ENCODE results near the gene CCDC97. TPM values are rescaled to one million over a fixed set of nuclear protein-coding genes. Genes with fewer than 3 reads are reported as not detected.

CCDC97 gene
- total RNA-seq, 2 donors from 2014 or later, result 52.5 to 56.2 TPM

DNA sequence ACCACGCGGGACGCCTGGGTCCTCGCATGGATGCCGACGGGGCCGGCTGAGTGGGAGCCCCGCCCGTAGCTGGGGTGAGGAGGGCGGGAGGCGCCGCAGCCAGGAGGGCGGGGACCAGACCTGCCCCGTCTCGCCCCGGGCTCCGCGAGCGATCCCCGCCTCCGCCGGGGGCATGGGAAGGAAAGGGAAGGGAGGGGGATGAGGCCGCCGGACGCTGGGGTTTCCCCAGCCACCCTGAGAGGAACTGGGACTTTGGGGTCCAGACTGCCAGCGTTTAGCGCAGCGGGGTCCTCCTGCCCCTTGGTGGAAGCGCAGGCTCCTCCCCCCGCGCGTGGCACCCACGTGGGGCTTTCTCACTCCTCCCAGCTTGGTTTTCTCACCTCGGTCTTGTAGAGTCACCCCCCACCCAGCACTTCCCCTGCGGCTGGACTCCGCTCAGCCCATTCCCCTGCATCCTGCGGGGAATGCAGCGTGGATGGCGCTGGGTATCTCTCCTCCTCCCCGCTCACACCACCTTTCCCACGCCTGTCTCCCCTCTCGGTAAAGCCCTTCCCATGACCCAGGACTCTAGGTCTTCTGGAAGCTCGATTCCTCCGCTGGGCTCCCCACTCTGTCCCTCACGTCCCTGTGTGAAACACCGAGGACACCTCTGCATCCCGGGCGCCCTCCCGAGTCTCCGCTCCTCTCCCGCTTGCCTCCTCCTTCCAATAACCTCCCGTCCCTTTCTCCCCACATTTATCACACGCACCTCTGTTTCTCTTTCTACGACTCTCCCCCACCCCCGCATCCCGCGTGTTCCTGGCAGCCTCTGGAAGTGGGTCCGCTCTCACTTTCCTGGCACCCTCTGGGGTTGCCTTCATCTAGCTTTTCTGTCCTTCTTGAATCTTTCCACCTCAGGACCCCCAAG, 41.6 kb downstream of the CCDC97 start:
- Mint-ChIP-seq H3K4me3 (peak overlapping the region; percentile 96), H3K9me3 (no peaks in the 10 kb centered on the region), H3K27me3 (no peaks in the 10 kb centered on the region), H3K36me3 (no peaks in the 10 kb centered on the region), H3K27ac (peak overlapping the region; percentile 70 to 82), H3K4me1 (ENCODE audit: low read depth in 2 of 2) (peaks cover 48 to 56% of the 10 kb centered on the region in 2 donors)
- DNase-seq (ENCODE audit: low spot score) (peak; percentile 94), ATAC-seq (peak; percentile 77 to 80)

DNA sequence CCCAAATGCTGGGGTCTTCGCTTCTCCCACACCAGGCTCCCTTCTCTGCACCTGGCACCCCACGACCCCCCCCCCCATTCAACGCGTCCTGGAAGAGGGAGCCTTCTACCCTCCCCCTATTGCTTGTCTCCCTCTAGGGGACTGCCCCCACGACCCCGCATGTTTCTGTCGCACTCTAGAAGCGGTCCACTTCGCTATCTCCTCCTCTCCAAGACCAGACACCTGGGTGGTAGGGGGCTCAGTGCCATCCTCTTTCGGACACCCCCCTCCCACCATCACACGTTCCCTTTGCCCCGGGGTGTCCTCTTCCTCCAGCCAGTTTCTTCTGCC, 42.3 kb downstream of the CCDC97 start:
- peak overlapping the region; percentile 70 to 82 for H3K27ac Mint-ChIP-seq
- peaks cover 53 to 62% of the 10 kb centered on the region in 2 donors for H3K4me1 Mint-ChIP-seq (ENCODE audit: low read depth in 2 of 2)
- no peaks in the 10 kb centered on the region for H3K36me3 Mint-ChIP-seq
- peak overlapping the region; percentile 96 for H3K4me3 Mint-ChIP-seq
- ATAC-seq, result no peak
- no peaks in the 10 kb centered on the region for H3K9me3 Mint-ChIP-seq
- H3K27me3 Mint-ChIP-seq, result no peaks in the 10 kb centered on the region
- DNase-seq (ENCODE audit: low spot score), result no peak

DNA sequence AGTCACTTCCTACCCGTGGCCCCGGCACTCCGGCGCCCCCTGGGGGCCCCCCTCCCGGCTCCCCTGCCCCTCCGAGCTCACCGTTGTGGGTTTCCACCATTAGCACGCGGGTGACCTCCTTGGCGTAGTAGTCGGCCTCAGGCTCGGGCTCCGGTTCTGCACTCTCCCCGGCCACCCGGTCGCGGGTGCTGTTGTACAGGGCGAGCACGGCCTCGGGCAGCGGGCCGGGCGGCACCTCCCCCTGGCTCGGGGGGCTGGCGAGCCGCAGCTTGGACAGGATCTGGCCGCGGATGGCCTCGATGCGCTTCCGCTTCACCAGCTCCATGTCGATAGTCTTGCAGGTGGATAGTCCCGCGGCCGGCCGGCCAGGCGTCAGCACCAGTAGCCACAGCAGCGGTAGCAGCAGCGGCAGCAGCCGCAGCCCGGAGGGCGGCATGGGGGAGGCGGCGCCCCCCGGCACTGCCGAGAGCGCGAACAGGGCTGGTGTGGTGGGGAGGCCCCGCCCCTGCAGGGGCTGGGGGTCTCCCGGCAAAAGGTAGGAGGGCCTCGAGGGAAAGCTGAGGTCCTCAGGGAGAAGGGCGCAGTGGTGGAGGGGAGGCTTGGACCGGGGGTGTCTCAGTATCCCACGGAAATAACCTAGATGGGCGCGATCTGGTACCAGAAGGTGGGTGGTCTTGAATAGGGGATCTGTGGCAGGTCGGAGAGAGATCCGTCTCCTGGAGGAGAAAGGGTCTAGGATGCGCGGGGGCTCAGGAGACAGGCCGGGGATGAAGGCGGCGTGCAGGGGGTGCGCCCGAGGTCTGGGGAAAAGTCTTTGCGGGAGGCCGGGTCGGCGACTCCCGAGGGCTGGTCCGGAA, 42.9 kb downstream of the CCDC97 start:
- Mint-ChIP-seq H3K9me3 (no peaks in the 10 kb centered on the region), H3K36me3 (no peaks in the 10 kb centered on the region), H3K4me1 (ENCODE audit: low read depth in 2 of 2) (peaks cover 57 to 62% of the 10 kb centered on the region in 2 donors), H3K27ac (peak overlapping the region; percentile 70 to 82), H3K27me3 (no peaks in the 10 kb centered on the region), H3K4me3 (peak overlapping the region; percentile 96)
- ATAC-seq (peak; percentile 32 to 33), DNase-seq (ENCODE audit: low spot score) (peak; percentile 88)

- Mint-ChIP-seq H3K27me3 (no peaks in the 10 kb centered on the region), H3K9me3 (no peaks in the 10 kb centered on the region), H3K4me3 (peak within 1 kb of the TSS; percentile 96), H3K4me1 (ENCODE audit: low read depth in 2 of 2) (peaks cover 54 to 58% of the 10 kb centered on the region in 2 donors), H3K27ac (peak within 1 kb of the TSS; percentile 70 to 82), H3K36me3 (no peaks in the 10 kb centered on the region)
- ATAC-seq (peak; percentile 80 to 82), DNase-seq (ENCODE audit: low spot score) (peak; percentile 97)
Measured at GRCh38 chr19:41353466-41354342, 43.7 kb downstream of the CCDC97 start, which contains the start of gene TGFB1. Gene TGFB1, minus strand, starts transcription at chr19:41353922. Its CDS starts 878 bp downstream, at chr19:41353044.

GRCh38 chr19:41354343-41354953, 44.5 kb downstream of the CCDC97 start:
- Mint-ChIP-seq H3K27me3 (no peaks in the 10 kb centered on the region), H3K27ac (peak overlapping the region; percentile 12 to 41)
- no peak for ATAC-seq

DNA sequence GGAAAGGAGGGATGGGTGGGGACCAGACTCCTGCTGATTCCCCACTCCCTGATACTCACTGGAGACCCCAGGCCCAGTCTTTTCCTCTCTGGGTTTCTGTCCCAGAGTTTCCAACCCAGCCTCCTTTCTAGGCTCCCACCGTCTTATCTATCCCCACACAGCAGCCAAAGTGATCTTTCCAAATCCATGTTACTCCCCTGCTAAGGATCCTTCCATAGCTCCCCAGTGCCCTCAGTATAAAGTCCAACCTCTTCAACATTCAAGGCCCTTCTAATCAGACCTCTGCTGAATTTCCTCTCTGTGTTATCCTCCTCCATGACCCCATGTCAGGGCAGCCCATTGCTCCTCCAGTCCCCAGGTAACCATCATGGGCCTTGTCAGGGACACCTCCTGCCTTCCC, 45.1 kb downstream of the CCDC97 start:
- ATAC-seq, result no peak
- no peaks in the 10 kb centered on the region for H3K27me3 Mint-ChIP-seq
- H3K4me3 Mint-ChIP-seq, result peak overlapping the region; percentile 64
- no peaks in the 10 kb centered on the region for H3K36me3 Mint-ChIP-seq
- no peak for DNase-seq (ENCODE audit: low spot score)
- peak overlapping the region; percentile 48 to 62 for H3K27ac Mint-ChIP-seq
- peaks cover 41 to 44% of the 10 kb centered on the region in 2 donors for H3K4me1 Mint-ChIP-seq (ENCODE audit: low read depth in 2 of 2)
- H3K9me3 Mint-ChIP-seq, result no peaks in the 10 kb centered on the region

More at GRCh38 chr19:41354343-41354953, 44.5 kb downstream of the CCDC97 start:
- Mint-ChIP-seq H3K36me3 (no peaks in the 10 kb centered on the region), H3K9me3 (no peaks in the 10 kb centered on the region), H3K4me3 (peak overlapping the region; percentile 96), H3K4me1 (ENCODE audit: low read depth in 2 of 2) (peaks cover 47 to 50% of the 10 kb centered on the region in 2 donors)
- no peak for DNase-seq (ENCODE audit: low spot score)

DNA sequence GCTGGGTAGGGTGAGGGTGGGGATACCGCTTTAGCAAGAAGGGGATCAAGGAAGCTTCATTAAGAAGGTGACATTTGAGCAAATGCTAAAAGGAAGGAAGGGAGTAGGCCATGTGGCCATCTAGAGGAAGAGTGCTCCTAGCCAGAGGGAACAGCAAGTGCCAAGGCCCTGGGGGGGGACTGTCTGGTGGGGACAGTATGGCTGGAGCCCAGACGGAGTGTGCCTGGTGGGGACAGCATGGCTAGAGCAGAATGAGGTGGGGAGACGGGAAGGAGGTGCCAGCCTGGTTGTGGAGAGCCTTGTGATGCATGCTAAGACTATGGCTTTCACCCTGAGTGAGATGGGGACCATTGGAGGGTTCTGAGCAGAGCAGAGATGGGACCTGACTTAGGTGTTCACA, 45.8 kb downstream of the CCDC97 start:
- peaks cover 36 to 41% of the 10 kb centered on the region in 2 donors for H3K4me1 Mint-ChIP-seq (ENCODE audit: low read depth in 2 of 2)
- H3K4me3 Mint-ChIP-seq, result peak overlapping the region; percentile 64
- peak overlapping the region; percentile 48 to 62 for H3K27ac Mint-ChIP-seq

GRCh38 chr19:41356984-41357739, 47.2 kb downstream of the CCDC97 start:
- Mint-ChIP-seq H3K4me1 (ENCODE audit: low read depth in 2 of 2) (peaks cover 27 to 34% of the 10 kb centered on the region in 2 donors), H3K9me3 (no peaks in the 10 kb centered on the region), H3K36me3 (no peaks in the 10 kb centered on the region), H3K27ac (peak overlapping the region in 1 of 2 donors; percentile 87), H3K4me3 (no peak overlapping the region), H3K27me3 (no peaks in the 10 kb centered on the region)
- DNase-seq (ENCODE audit: low spot score) (no peak), ATAC-seq (no peak)

More for the DNA sequence above, 45.8 kb downstream of the CCDC97 start:
- Mint-ChIP-seq H3K36me3 (no peaks in the 10 kb centered on the region), H3K27me3 (no peaks in the 10 kb centered on the region), H3K9me3 (no peaks in the 10 kb centered on the region)
- ATAC-seq (no peak), DNase-seq (ENCODE audit: low spot score) (no peak)

GRCh38 chr19:41357746-41358145, 47.8 kb downstream of the CCDC97 start:
- Mint-ChIP-seq H3K36me3 (no peaks in the 10 kb centered on the region), H3K27ac (peak overlapping the region in 1 of 2 donors; percentile 87), H3K4me3 (no peak overlapping the region), H3K4me1 (ENCODE audit: low read depth in 2 of 2) (peaks cover 27 to 37% of the 10 kb centered on the region in 2 donors), H3K27me3 (no peaks in the 10 kb centered on the region), H3K9me3 (no peaks in the 10 kb centered on the region)
- ATAC-seq, result no peak
- DNase-seq (ENCODE audit: low spot score), result no peak

- Mint-ChIP-seq H3K27me3 (no peaks in the 10 kb centered on the region), H3K9me3 (no peaks in the 10 kb centered on the region), H3K27ac (peak overlapping the region in 1 of 2 donors; percentile 21), H3K36me3 (no peaks in the 10 kb centered on the region), H3K4me1 (ENCODE audit: low read depth in 2 of 2) (peaks cover 33 to 40% of the 10 kb centered on the region in 2 donors), H3K4me3 (no peak overlapping the region)
- DNase-seq (ENCODE audit: low spot score) (no peak), ATAC-seq (no peak)
Measured at GRCh38 chr19:41359741-41360140, 49.8 kb downstream of the CCDC97 start.

GRCh38 chr19:41362143-41362847, 52.3 kb downstream of the CCDC97 start:
- Mint-ChIP-seq H3K4me1 (ENCODE audit: low read depth in 2 of 2) (peaks cover 12 to 27% of the 10 kb centered on the region in 2 donors), H3K27ac (peak overlapping the region; percentile 97 to 98), H3K36me3 (no peaks in the 10 kb centered on the region), H3K9me3 (no peaks in the 10 kb centered on the region), H3K27me3 (no peaks in the 10 kb centered on the region), H3K4me3 (peak overlapping the region; percentile 97)
- ATAC-seq (no peak), DNase-seq (ENCODE audit: low spot score) (no peak)

- Mint-ChIP-seq H3K36me3 (no peaks in the 10 kb centered on the region), H3K27me3 (no peaks in the 10 kb centered on the region), H3K4me1 (ENCODE audit: low read depth in 2 of 2) (peaks cover 12 to 20% of the 10 kb centered on the region in 2 donors), H3K27ac (peak overlapping the region; percentile 97 to 98), H3K4me3 (peak overlapping the region; percentile 97), H3K9me3 (no peaks in the 10 kb centered on the region)
- ATAC-seq (no peak), DNase-seq (ENCODE audit: low spot score) (no peak)
Measured at GRCh38 chr19:41363371-41363752, 53.4 kb downstream of the CCDC97 start.
